Measurements from ENCODE around the gene PPP1R1B. TPM values are rescaled to one million over a fixed set of nuclear protein-coding genes. Genes with fewer than 3 reads are reported as not detected.

PPP1R1B gene
- total and polyA plus RNA-seq, 7 donors: 0.10 to 1.6 (median 0.29) TPM; not detected in 1

DNA sequence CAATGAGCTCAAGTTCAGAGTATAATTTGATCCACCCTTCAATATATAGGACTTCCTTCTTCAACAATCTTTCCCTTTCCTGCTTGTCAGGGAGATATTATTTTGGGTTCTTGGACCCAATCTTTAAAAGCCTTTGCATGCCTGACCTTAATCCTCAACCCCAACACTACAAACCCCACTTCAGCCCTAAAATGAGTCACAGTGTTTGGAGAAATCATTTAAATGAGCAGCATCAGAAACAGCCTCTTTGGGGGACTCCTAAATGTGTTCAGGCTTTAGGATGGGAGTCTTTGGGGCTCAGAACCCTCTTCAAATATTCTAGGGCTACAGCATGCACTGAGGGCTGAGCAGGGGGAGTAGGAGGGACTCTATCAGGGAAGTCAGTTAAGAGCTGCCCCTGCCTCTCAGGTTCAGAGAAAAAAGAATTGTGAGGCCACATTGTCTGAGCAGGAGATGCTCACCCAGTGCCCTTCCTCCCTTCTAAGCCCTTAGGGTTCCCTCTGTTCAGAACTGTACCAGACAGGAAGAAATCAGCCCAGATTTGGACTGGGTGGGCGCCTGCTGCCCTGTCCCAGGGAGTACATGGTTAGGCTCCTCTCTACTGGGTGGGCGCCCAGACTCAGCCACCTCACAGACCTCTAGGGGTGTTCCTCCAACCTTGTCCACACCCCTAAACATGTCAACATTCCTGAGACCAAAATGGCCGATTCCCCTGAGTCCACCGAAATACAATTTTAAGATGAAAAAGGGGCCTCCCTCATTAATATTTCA is 24.0 kb upstream of the PPP1R1B start:
- no peaks in the 10 kb centered on the region for H3K9me3 ChIP-seq
- no peaks in the 10 kb centered on the region for H3K36me3 ChIP-seq (ENCODE audit: insufficient read depth in 1 of 2, low read depth in 1 of 2)
- intact Hi-C loops (cut with DNase I): no loop called here
- ATAC-seq (no peak), DNase-seq (no peak)
- WGBS, 3 donors: 49 to 61% (median 51%) methylated on average over 4 of the region's 4 CpGs
- TF ChIP-seq, protein P1, sequence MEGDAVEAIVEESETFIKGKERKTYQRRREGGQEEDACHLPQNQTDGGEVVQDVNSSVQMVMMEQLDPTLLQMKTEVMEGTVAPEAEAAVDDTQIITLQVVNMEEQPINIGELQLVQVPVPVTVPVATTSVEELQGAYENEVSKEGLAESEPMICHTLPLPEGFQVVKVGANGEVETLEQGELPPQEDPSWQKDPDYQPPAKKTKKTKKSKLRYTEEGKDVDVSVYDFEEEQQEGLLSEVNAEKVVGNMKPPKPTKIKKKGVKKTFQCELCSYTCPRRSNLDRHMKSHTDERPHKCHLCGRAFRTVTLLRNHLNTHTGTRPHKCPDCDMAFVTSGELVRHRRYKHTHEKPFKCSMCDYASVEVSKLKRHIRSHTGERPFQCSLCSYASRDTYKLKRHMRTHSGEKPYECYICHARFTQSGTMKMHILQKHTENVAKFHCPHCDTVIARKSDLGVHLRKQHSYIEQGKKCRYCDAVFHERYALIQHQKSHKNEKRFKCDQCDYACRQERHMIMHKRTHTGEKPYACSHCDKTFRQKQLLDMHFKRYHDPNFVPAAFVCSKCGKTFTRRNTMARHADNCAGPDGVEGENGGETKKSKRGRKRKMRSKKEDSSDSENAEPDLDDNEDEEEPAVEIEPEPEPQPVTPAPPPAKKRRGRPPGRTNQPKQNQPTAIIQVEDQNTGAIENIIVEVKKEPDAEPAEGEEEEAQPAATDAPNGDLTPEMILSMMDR (IDR thresholded peaks at IDR 0.05): no peak
- peaks cover 39% of the 10 kb centered on the region for H3K4me1 ChIP-seq
- H3K27me3 ChIP-seq (ENCODE audit: insufficient read depth in 3 of 3, low read length in 2 of 3): peaks cover 0 to 100% (median 67%) of the 10 kb centered on the region in 3 donors
- no peak overlapping the region for H3K4me3 ChIP-seq
- no peak overlapping the region for H3K27ac ChIP-seq

DNA sequence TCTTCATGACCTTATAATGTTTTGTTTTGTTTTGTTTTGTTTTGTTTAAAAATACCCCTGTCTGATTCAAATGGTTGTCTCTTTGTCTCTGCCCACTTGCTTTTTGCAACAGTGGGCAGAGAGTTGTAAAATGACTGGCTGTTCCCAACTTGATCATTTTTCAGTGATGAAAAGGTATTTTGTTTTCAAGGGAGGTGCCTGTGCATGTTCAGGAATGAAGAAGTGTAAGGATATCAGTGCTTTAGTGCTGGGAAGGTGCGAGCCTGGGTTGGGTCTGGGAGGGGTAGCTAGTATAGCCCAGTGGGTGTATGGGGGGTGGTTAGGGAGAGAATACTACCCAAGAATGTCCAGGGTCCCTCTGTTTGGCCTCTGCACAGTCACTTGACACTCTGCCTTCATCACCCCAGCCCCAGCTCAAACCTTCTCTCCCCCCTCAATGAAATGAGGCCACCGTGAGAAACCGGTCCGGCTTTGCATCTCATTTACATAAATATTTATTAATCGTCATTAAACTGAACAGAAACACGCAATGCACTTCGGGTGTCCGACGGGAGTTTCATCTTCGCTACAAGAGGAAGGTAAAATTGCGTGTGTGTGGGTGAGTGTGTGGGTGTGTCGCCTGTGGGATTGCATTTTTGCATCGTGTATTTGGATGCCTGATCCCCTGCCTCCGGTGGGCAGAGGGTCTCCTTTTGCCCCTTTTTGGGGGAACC is 23.3 kb upstream of the PPP1R1B start:
- H3K27me3 ChIP-seq (ENCODE audit: insufficient read depth in 3 of 3, low read length in 2 of 3): peaks cover 0 to 100% (median 69%) of the 10 kb centered on the region in 3 donors
- H3K27ac ChIP-seq: no peak overlapping the region
- no peak for ATAC-seq
- peaks cover 40% of the 10 kb centered on the region for H3K4me1 ChIP-seq
- H3K9me3 ChIP-seq: no peaks in the 10 kb centered on the region
- TF ChIP-seq, protein P1 (IDR thresholded peaks at IDR 0.05): no peak
- DNase-seq: no peak
- intact Hi-C loops (cut with DNase I): no loop called here
- WGBS, 3 donors: 17 to 28% (median 23%) methylated on average over 14 of the region's 14 CpGs
- H3K4me3 ChIP-seq: no peak overlapping the region
- no peaks in the 10 kb centered on the region for H3K36me3 ChIP-seq (ENCODE audit: insufficient read depth in 1 of 2, low read depth in 1 of 2)

DNA sequence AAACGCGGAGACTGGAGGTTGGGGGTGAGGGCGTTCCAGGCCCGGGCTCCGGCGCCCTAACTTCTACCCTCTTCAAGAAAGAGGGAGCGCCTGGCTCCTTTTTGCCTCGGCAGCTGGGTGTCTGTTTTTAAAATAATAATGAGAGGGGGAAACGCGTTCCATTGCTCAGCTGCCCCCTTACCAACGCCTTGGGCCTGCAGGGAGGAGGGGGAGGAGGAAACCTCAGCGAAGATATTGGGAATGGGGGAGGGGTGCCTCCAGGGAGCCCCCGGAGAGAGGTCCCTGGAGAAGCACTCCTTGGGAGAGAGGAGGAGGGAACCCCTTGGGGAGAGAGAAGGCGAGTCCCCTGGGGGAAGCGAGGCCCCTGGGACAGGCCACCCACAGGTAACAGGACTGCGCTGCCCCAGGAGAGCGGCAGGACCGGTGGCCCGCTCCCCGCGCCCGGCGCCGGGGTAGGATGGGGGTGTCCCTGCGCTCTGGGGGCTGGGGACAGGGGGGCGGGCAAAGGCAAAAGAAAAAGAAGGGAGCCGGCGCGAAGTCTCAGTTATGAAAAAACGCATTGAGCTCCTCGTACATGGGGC is 21.8 kb upstream of the PPP1R1B start:
- Histone ChIP-seq H3K27ac (no peak overlapping the region), H3K4me3 (peak overlapping the region; percentile 43), H3K4me1 (peaks cover 27% of the 10 kb centered on the region), H3K9me3 (no peaks in the 10 kb centered on the region), H3K36me3 (ENCODE audit: insufficient read depth in 1 of 2, low read depth in 1 of 2) (no peaks in the 10 kb centered on the region), H3K27me3 (ENCODE audit: insufficient read depth in 3 of 3, low read length in 2 of 3) (peaks cover 0 to 98% (median 62%) of the 10 kb centered on the region in 3 donors)
- intact Hi-C loops (cut with DNase I): no loop called here
- DNase-seq: no peak
- 6 to 9% (median 7%) methylated on average over 28 to 31 of the region's 31 CpGs for WGBS, 3 donors
- TF ChIP-seq, protein P1 (IDR thresholded peaks at IDR 0.05): no peak
- no peak for ATAC-seq

DNA sequence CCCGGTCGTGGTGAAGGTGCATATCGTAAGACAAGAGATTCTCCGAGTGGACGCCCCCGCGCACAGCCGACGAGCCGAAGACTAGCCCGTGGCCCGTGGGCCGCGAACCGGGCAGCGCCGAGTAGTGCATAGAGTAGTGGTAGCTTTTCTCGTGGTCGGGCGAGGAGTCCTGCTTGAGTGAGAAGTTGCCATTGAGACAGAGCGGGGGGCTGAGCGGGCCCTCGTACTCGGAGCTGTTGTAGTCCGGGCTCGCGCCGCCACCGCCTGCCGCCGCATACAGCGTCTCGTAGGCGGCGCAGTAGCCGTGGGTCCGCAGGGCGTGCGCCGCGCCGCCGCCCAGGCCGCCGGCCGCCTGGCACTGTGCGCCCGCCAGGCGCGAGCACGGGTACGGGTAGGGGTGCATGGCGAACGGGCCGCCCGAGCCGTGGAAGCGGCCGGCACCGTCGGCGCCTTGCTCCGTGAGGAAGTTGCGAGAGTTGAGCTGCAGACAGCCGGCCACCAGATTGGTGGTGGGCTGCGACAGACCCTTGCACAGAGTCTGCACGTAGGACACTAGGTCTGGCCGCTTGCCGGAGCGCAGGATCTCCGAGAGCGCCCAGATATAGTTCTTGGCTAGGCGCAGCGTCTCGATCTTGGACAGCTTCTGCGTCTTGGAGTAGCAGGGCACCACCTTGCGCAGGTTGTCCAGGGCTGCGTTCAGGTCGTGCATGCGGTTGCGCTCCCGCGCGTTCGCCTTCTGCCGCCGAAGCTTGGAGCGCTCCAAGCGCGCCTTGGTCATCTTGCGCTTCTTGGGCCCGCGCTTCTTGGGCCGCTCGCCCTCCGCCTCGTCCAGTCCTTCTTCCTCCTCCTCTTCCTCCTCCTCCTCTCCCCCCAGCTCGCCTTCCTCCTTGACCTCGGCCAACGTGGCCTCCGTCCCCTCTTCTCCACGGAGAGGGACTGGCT is 21.0 kb upstream of the PPP1R1B start:
- peak; percentile 41 to 57 (median 50) for ATAC-seq
- WGBS, 3 donors: 1% methylated on average over 89 to 102 of the region's 102 CpGs
- H3K27me3 ChIP-seq (ENCODE audit: insufficient read depth in 3 of 3, low read length in 2 of 3): peaks cover 0 to 91% (median 55%) of the 10 kb centered on the region in 3 donors
- no peaks in the 10 kb centered on the region for H3K36me3 ChIP-seq (ENCODE audit: insufficient read depth in 1 of 2, low read depth in 1 of 2)
- H3K4me1 ChIP-seq: peaks cover 27% of the 10 kb centered on the region
- TF ChIP-seq, protein P1 (IDR thresholded peaks at IDR 0.05): no peak
- DNase-seq: no peak
- no peaks in the 10 kb centered on the region for H3K9me3 ChIP-seq
- no peak overlapping the region for H3K27ac ChIP-seq
- intact Hi-C loops (cut with DNase I): no loop called here
- H3K4me3 ChIP-seq: peak overlapping the region; percentile 43
